WTC11 (cell line): Measurements from ENCODE around the gene GART. TPM values are rescaled to one million over a fixed set of nuclear protein-coding genes. Genes with fewer than 3 reads are reported as not detected.
A peak's percentile ranks its signal among the peaks of the same experiment; 100 is the strongest.

Experiments
- ATAC-seq: fragments of 200-7000 bp; cut with Tn5 transposase; 2 replicates; pipeline ENCODE4 v1.10.0; 2021; ENCODE audit warnings: mild to moderate bottlenecking, moderate library complexity
- CTCF ChIA-PET: fragments of 300-600 bp; sonication (Branson Sonifier 250); formaldehyde crosslinking; loops from one replicate; lab custom pipeline; 2021; ENCODE audit warnings: antibody characterized with exemption; lab: Charles Lee
- POLR2A ChIA-PET: fragments of 350-600 bp; sonication (Branson Sonifier 250); formaldehyde crosslinking; loops from one replicate; lab custom pipeline; 2021; ENCODE audit warnings: antibody characterized with exemption; lab: Charles Lee
- DNase-seq: peaks from one replicate; pipeline ENCODE4 v3.0.0; 2021; ENCODE audit warnings: low spot score
- H3K27ac Mint-ChIP-seq: 2 replicates; pipeline ENCODE4 v1.8.0; 2021; ENCODE audit warnings: mixed read lengths
- H3K27me3 Mint-ChIP-seq: 2 replicates; pipeline ENCODE4 v1.8.0; 2021; ENCODE audit warnings: low read depth, mild to moderate bottlenecking, moderate library complexity, mixed read lengths
- H3K36me3 Mint-ChIP-seq: 2 replicates; pipeline ENCODE4 v1.8.0; 2021; ENCODE audit warnings: mixed read lengths
- H3K4me1 Mint-ChIP-seq: 2 replicates; pipeline ENCODE4 v1.8.0; 2022; ENCODE audit warnings: mixed read lengths
- H3K4me3 Mint-ChIP-seq: 2 replicates; pipeline ENCODE4 v1.8.0; 2021; ENCODE audit warnings: mild to moderate bottlenecking, moderate library complexity, mixed read lengths
- H3K9me3 Mint-ChIP-seq: 2 replicates; pipeline ENCODE4 v1.8.0; 2021; ENCODE audit warnings: mixed read lengths
- AR ChIP-seq: fragments of 250-450 bp; sonication (Bioruptor Pico); IDR thresholded peaks from 2 replicates; pipeline ENCODE4 v1.9.0; 2021; ENCODE audit warnings: mild to moderate bottlenecking
- CREB1 ChIP-seq: sonication (generic); formaldehyde crosslinking; IDR thresholded peaks from 2 replicates; pipeline ENCODE4 v1.8.0; 2023; ENCODE audit warnings: mild to moderate bottlenecking, missing genetic modification reagents
- CTCF ChIP-seq: fragments of 200-600 bp; IDR thresholded peaks from 2 replicates; pipeline ENCODE4 v1.8.0; 2022; ENCODE audit warnings: antibody characterized with exemption
- E2F4 ChIP-seq: sonication (generic); formaldehyde crosslinking; IDR thresholded peaks from 2 replicates; pipeline ENCODE4 v1.8.1; 2022; ENCODE audit warnings: low read depth, mild to moderate bottlenecking, moderate library complexity, missing genetic modification reagents, borderline replicate concordance
- EMX1 ChIP-seq: fragments of 250-450 bp; sonication (Bioruptor Pico); IDR thresholded peaks from 2 replicates; pipeline ENCODE4 v1.8.0; 2021; ENCODE audit warnings: mild to moderate bottlenecking
- ERG ChIP-seq: fragments of 250-450 bp; sonication (Bioruptor Pico); IDR thresholded peaks from 2 replicates; pipeline ENCODE4 v1.8.0; 2021; ENCODE audit warnings: mild to moderate bottlenecking
- ETV6 ChIP-seq: sonication (generic); formaldehyde crosslinking; IDR thresholded peaks from 2 replicates; pipeline ENCODE4 v1.8.1; 2022; ENCODE audit warnings: mild to moderate bottlenecking, missing genetic modification reagents
- FOXP1 ChIP-seq: sonication (generic); formaldehyde crosslinking; IDR thresholded peaks from 2 replicates; pipeline ENCODE4 v1.8.0; 2022; ENCODE audit warnings: missing genetic modification reagents, mild to moderate bottlenecking, moderate library complexity, borderline replicate concordance
- JAZF1 ChIP-seq: fragments of 250-450 bp; sonication (Bioruptor Pico); IDR thresholded peaks from 2 replicates; pipeline ENCODE4 v1.9.0; 2021; ENCODE audit warnings: moderate library complexity, mild to moderate bottlenecking, inconsistent platforms
- JUN ChIP-seq: sonication (generic); formaldehyde crosslinking; IDR thresholded peaks from 2 replicates; pipeline ENCODE4 v1.8.0; 2023; ENCODE audit warnings: mild to moderate bottlenecking, missing genetic modification reagents
- MXD4 ChIP-seq: fragments of 250-450 bp; sonication (Bioruptor Pico); IDR thresholded peaks from 2 replicates; pipeline ENCODE4 v1.8.0; 2021; ENCODE audit warnings: mild to moderate bottlenecking, moderate library complexity, borderline replicate concordance
- MYBL2 ChIP-seq: sonication (generic); formaldehyde crosslinking; IDR thresholded peaks from 2 replicates; pipeline ENCODE4 v1.8.1; 2023; ENCODE audit warnings: mild to moderate bottlenecking, moderate library complexity, missing genetic modification reagents
- NFE2L1 ChIP-seq: sonication (generic); formaldehyde crosslinking; IDR thresholded peaks from 2 replicates; pipeline ENCODE4 v1.8.1; 2023; ENCODE audit warnings: missing genetic modification reagents
- SOX15 ChIP-seq: fragments of 250-450 bp; sonication (Bioruptor Pico); IDR thresholded peaks from 2 replicates; pipeline ENCODE4 v1.9.0; 2021; ENCODE audit warnings: mild to moderate bottlenecking
- ZBTB21 ChIP-seq: sonication (generic); formaldehyde crosslinking; IDR thresholded peaks from 2 replicates; pipeline ENCODE4 v1.8.1; 2023; ENCODE audit warnings: mild to moderate bottlenecking, missing genetic modification reagents, borderline replicate concordance
- ZBTB43 ChIP-seq: sonication (generic); formaldehyde crosslinking; IDR thresholded peaks from 2 replicates; pipeline ENCODE4 v1.8.1; 2023; ENCODE audit warnings: mild to moderate bottlenecking, missing genetic modification reagents
- ZNF396 ChIP-seq: fragments of 250-450 bp; sonication (Bioruptor Pico); IDR thresholded peaks from 2 replicates; pipeline ENCODE4 v1.8.0; 2021; ENCODE audit warnings: mild to moderate bottlenecking, moderate library complexity, borderline replicate concordance
- total RNA-seq: library from RNA; stranded (reverse); gene quantifications from 3 replicates; pipeline ENCODE4 v1.2.3, GENCODE V29; 2021

GART gene
- total RNA-seq, 1 experiment from 2014 or later = 223 TPM

- peaks cover 31% of the 10 kb centered on the region for H3K36me3 Mint-ChIP-seq
- TF ChIP-seq NFE2L1 (CRISPR knock-in tag) = 0 out of 2 replicates have a peak, but pooled peaks have one; percentile 38
- no peak for TF ChIP-seq JUN
- peak overlapping the region; percentile 88 for H3K27ac Mint-ChIP-seq
- ChIA-PET CTCF (interaction anchor here (0.7 to 4.5 kb wide), 2 partner anchors 27 to 237 kb away, joined by 3 to 23 read pairs; no protein-coding TSS in a partner anchor), POLR2A (no interaction called here)
- H3K27me3 Mint-ChIP-seq = no peaks in the 10 kb centered on the region
- no peak overlapping the region for H3K4me3 Mint-ChIP-seq
- no peak for DNase-seq
- H3K9me3 Mint-ChIP-seq = no peaks in the 10 kb centered on the region
- ATAC-seq = no peak
- no peaks in the 10 kb centered on the region for H3K4me1 Mint-ChIP-seq
These were observed 37.1 kb upstream of the GART start for GRCh38 chr21:33578959-33579542.

- ChIA-PET POLR2A (interaction anchor here (0.8 kb wide), 1 partner anchor 11 kb away, joined by 3 read pairs; no protein-coding TSS in a partner anchor), CTCF (interaction anchor here (0.7 to 4.5 kb wide), 2 partner anchors 27 to 238 kb away, joined by 3 to 23 read pairs; no protein-coding TSS in a partner anchor)
- DNase-seq (no peak), ATAC-seq (no peak)
- H3K4me3 Mint-ChIP-seq = no peak overlapping the region
- H3K36me3 Mint-ChIP-seq = peaks cover 38% of the 10 kb centered on the region
- H3K27ac Mint-ChIP-seq = no peak overlapping the region
- H3K4me1 Mint-ChIP-seq = no peaks in the 10 kb centered on the region
- no peaks in the 10 kb centered on the region for H3K9me3 Mint-ChIP-seq
- TF ChIP-seq EMX1 (CRISPR knock-in tag) (no peak), ZNF396 (CRISPR knock-in tag) (no peak), AR (CRISPR knock-in tag) (no peak), JAZF1 (CRISPR knock-in tag) (no peak), MYBL2 (CRISPR knock-in tag) (no peak), FOXP1 (CRISPR knock-in tag) (no peak), ZBTB43 (CRISPR knock-in tag) (no peak), ZBTB21 (CRISPR knock-in tag) (no peak), MXD4 (CRISPR knock-in tag) (no peak), ETV6 (CRISPR knock-in tag) (no peak), SOX15 (CRISPR knock-in tag) (no peak), E2F4 (CRISPR knock-in tag) (no peak), ERG (no peak), CREB1 (CRISPR knock-in tag) (no peak), NFE2L1 (CRISPR knock-in tag) (no peak), CTCF (no peak)
- no peaks in the 10 kb centered on the region for H3K27me3 Mint-ChIP-seq
These were observed 36.3 kb upstream of the GART start for GRCh38 chr21:33578214-33578613.
